Activated T-cell treated with anti-CD3 and anti-CD28 coated beads for 4 hours (primary cell): ENCODE results near the gene SLX1B.
"Not testable (repeated sequence)": the region's sequence is repeated elsewhere in the genome, so short reads cannot be mapped to it uniquely, and the experiment has no call there.

Source experiments
- DNase-seq: peaks from one replicate; pipeline ENCODE4 v3.0.0-alpha.2; 2020

SLX1B gene

GRCh38 chr16:29454269-29454668 is at the start of gene SLX1B, which contains the start of gene BOLA2:
Gene SLX1B (plus strand): TSS chr16:29454533.
Gene BOLA2 (minus strand): TSS chr16:29454351. CDS start chr16:29454253, 98 bp downstream.
- not testable (repeated sequence) for DNase-seq

- DNase-seq = not testable (repeated sequence)
These were observed 49.1 kb upstream of the SLX1B start for GRCh38 chr16:29405249-29405648.

GRCh38 chr16:29423587-29423986 is 30.7 kb upstream of the SLX1B start:
- DNase-seq = not testable (repeated sequence)

- DNase-seq = not testable (repeated sequence)
These were observed 28.9 kb upstream of the SLX1B start for GRCh38 chr16:29425390-29425789.

GRCh38 chr16:29453754-29454153 is 579 bp upstream of the SLX1B start:
- not testable (repeated sequence) for DNase-seq

- DNase-seq = not testable (repeated sequence)
These were observed 495 bp downstream of the SLX1B start for GRCh38 chr16:29454828-29455227.

- not testable (repeated sequence) for DNase-seq
These were observed 3.3 kb downstream of the SLX1B start for GRCh38 chr16:29457660-29458059.

GRCh38 chr16:29459706-29460646 is 5.6 kb downstream of the SLX1B start, which contains the start of gene SULT1A4:
Gene SULT1A4 (plus strand): TSS chr16:29459913. CDS start chr16:29461386, 1,473 bp downstream.
- DNase-seq = not testable (repeated sequence)

- not testable (repeated sequence) for DNase-seq
These were observed 6.3 kb downstream of the SLX1B start for GRCh38 chr16:29460647-29461030.

- not testable (repeated sequence) for DNase-seq
These were observed 11.9 kb downstream of the SLX1B start for GRCh38 chr16:29465985-29466824.

- not testable (repeated sequence) for DNase-seq
These were observed 12.6 kb downstream of the SLX1B start for GRCh38 chr16:29466904-29467303.

GRCh38 chr16:29467654-29468366 is 13.5 kb downstream of the SLX1B start:
- not testable (repeated sequence) for DNase-seq

- DNase-seq = peak; percentile 23
These were observed 15.3 kb downstream of the SLX1B start for GRCh38 chr16:29469660-29470059.

GRCh38 chr16:29472065-29472464 is 17.7 kb downstream of the SLX1B start:
- not testable (repeated sequence) for DNase-seq

- DNase-seq = not testable (repeated sequence)
These were observed 27.9 kb downstream of the SLX1B start for GRCh38 chr16:29482276-29482675.

- not testable (repeated sequence) for DNase-seq
These were observed 52.0 kb downstream of the SLX1B start, which contains the start of gene NPIPB12 for GRCh38 chr16:29506308-29506707. Gene NPIPB12 (minus strand): TSS chr16:29506408.
